Gastroesophageal sphincter (tissue), 4 donors: ENCODE measurements around the gene IQSEC1. TPM values are rescaled to one million over a fixed set of nuclear protein-coding genes. Genes with fewer than 3 reads are reported as not detected.
"Not testable (repeated sequence)": the region's sequence is repeated elsewhere in the genome, so short reads cannot be mapped to it uniquely, and the experiment has no call there.

Source experiments
- ATAC-seq: fragments of 150-250 bp; one replicate; pipeline ENCODE4 v1.9.1; 2016; ENCODE audit warnings: mild to moderate bottlenecking, moderate library complexity
- H3K27ac ChIP-seq, 4 donors: fragments of 200-600 bp; sonication (generic) in 3 of 4; 1 replicate in 3 of 4; 2 replicates in 1 of 4; pipeline ENCODE4 v1.5.1; 2016 to 2019
- H3K27me3 ChIP-seq: fragments of 200-600 bp; sonication (generic); one replicate; pipeline ENCODE4 v1.5.1; 2019
- H3K36me3 ChIP-seq, 2 donors: fragments of 200-600 bp; sonication (generic); one replicate each; pipeline ENCODE4 v1.5.1; 2019; ENCODE audit warnings: control low read depth in 1 of 2
- H3K4me1 ChIP-seq, 3 donors: fragments of 200-600 bp; sonication (generic); 1 replicate in 2 of 3; 2 replicates in 1 of 3; pipeline ENCODE4 v1.5.1; 2016 to 2019; ENCODE audit warnings: control low read depth in 2 of 3
- H3K4me3 ChIP-seq, 2 donors: fragments of 200-600 bp; sonication (generic); one replicate each; pipeline ENCODE4 v1.5.1; 2019; ENCODE audit warnings: mild to moderate bottlenecking in 1 of 2, moderate library complexity in 1 of 2
- H3K9me3 ChIP-seq, 3 donors: fragments of 200-600 bp; sonication (generic); one replicate each; pipeline ENCODE4 v1.5.1; 2017 to 2019; ENCODE audit warnings: control low read depth in 2 of 3
- EP300 ChIP-seq: sonication (generic); formaldehyde crosslinking; IDR thresholded peaks from one replicate; pipeline ENCODE4 v1.6.1; 2017; ENCODE audit warnings: antibody characterized with exemption, mild to moderate bottlenecking
- POLR2A ChIP-seq, 2 donors: fragments of 450-650 bp; IDR thresholded peaks; one replicate each; pipeline ENCODE4 v1.6.1; 2017; ENCODE audit warnings: antibody characterized with exemption in 2 of 2, mild to moderate bottlenecking in 2 of 2, moderate library complexity in 1 of 2
- POLR2AphosphoS5 ChIP-seq: sonication (generic); formaldehyde crosslinking; IDR thresholded peaks from one replicate; pipeline ENCODE4 v1.6.1; 2017; ENCODE audit warnings: antibody characterized with exemption
- WGBS, 2 donors: methylation state at CpG; one replicate each; pipeline ENCODE4 v1.1.5; 2018; ENCODE audit warnings: low coverage in 1 of 2; 5-methylcytosine and 5-hydroxymethylcytosine counted together
- small RNA-seq, 4 donors: library from RNA; depleted of rRNA; stranded (forward); fragments of <200 nt; gene quantifications; one replicate each; pipeline ENCODE3, GENCODE V24; 2016
- total RNA-seq, 4 donors: library from RNA; depleted of rRNA; stranded (reverse); fragments of >200 nt; gene quantifications; one replicate each; pipeline ENCODE4 v1.1.0, GENCODE V29; 2016
- TF ChIP-seq, protein P1 (sequence below), 4 experiments: fragments of 200-600 bp in 2 of 4; fragments of 450-650 bp in 2 of 4; sonication (generic) in 1 of 4; IDR thresholded peaks; one replicate each; pipeline ENCODE4 v1.5.1; 2017 to 2019; ENCODE audit warnings: antibody characterized with exemption in 4 of 4, mild to moderate bottlenecking in 2 of 4, moderate library complexity in 2 of 4

The IQSEC1 gene
- total RNA-seq, 4 donors from 2014 or later: 49.5 to 104 (median 61.7) TPM

DNA sequence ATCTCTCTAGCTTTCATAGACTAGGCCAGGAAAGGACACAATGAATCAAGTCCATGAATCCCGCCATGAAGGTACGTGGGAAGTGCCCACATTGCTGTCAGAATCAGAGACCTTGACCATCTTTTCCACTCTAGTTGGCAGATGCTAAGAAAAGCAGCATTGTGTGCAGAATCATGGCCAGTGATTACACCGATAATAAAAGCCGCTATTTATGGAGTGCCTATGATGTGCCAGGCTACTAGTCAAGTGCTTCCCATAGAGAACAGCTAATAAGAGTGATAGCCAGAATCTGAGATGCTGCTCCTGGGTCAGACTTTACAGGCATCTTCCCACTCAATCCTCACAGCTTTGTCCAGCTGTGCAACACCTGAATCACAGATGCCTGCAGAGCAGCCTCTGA is 218.7 kb downstream of the IQSEC1 start:
- TF ChIP-seq POLR2AphosphoS5: no peak
- no peak for TF ChIP-seq POLR2A (IDR thresholded peaks at IDR 0.05)
- TF ChIP-seq EP300: no peak
- TF ChIP-seq, protein P1, sequence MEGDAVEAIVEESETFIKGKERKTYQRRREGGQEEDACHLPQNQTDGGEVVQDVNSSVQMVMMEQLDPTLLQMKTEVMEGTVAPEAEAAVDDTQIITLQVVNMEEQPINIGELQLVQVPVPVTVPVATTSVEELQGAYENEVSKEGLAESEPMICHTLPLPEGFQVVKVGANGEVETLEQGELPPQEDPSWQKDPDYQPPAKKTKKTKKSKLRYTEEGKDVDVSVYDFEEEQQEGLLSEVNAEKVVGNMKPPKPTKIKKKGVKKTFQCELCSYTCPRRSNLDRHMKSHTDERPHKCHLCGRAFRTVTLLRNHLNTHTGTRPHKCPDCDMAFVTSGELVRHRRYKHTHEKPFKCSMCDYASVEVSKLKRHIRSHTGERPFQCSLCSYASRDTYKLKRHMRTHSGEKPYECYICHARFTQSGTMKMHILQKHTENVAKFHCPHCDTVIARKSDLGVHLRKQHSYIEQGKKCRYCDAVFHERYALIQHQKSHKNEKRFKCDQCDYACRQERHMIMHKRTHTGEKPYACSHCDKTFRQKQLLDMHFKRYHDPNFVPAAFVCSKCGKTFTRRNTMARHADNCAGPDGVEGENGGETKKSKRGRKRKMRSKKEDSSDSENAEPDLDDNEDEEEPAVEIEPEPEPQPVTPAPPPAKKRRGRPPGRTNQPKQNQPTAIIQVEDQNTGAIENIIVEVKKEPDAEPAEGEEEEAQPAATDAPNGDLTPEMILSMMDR (IDR thresholded peaks at IDR 0.05): no peak
- no peaks in the 10 kb centered on the region for H3K36me3 ChIP-seq
- no peak overlapping the region for H3K27ac ChIP-seq
- no peak overlapping the region for H3K4me3 ChIP-seq
- H3K9me3 ChIP-seq: no peaks in the 10 kb centered on the region
- WGBS, 2 donors: 70% methylated on average over 3 of the region's 4 CpGs; no CpG with 5 or more reads in 1 of the 2 donors
- no peaks in the 10 kb centered on the region for H3K27me3 ChIP-seq
- no peaks in the 10 kb centered on the region for H3K4me1 ChIP-seq
- no peak for ATAC-seq

DNA sequence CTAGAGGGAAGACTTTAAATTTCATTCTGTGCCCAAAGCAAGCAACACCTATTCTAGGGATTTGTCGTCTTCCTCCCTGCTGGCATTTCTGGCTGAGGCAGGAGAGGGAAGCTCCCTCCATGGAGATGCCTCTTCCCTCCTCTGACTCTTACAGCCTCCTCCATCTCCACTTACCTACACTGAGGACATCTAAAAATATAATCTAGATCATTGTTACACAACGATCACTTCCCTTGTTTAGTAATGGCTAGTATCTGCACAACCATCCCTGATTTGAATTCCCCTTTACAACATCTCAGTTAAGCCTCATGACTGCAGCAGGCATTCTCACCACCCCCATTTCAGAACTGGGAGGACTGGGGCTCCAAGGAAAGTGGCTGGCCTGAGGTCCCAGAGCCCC is 219.4 kb downstream of the IQSEC1 start:
- not testable (repeated sequence) for H3K27me3 ChIP-seq, ATAC-seq, H3K4me3 ChIP-seq, H3K4me1 ChIP-seq, H3K9me3 ChIP-seq, H3K27ac ChIP-seq, H3K36me3 ChIP-seq
- WGBS, 2 donors: 45 to 59% methylated on average over 1 to 2 of the region's 2 CpGs

DNA sequence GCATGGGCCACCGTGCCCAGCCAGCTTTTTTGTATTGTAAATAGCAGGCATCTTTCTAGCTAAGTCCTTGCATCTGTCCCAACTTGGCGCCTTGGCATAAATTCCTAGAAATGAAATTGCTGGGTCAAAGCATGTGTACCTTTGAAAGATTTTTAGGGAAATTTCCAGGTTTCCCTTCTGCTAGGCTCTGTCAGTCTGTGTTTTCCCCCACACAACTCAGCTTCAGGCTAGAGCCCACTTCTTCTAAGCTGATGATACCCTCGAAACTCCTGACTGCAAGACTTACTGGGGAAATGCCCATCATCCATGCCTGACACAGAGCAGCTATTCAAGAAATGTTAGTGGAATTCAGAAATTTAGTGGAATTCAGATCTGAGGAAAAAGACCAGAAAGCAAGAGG is 221.0 kb downstream of the IQSEC1 start:
- ATAC-seq: no peak
- TF ChIP-seq EP300 (no peak), POLR2A (IDR thresholded peaks at IDR 0.05) (no peak), POLR2AphosphoS5 (no peak)
- TF ChIP-seq, protein P1 (IDR thresholded peaks at IDR 0.05): no peak
- Histone ChIP-seq H3K4me3 (no peak overlapping the region), H3K27me3 (no peaks in the 10 kb centered on the region), H3K36me3 (no peaks in the 10 kb centered on the region), H3K4me1 (no peaks in the 10 kb centered on the region), H3K9me3 (no peaks in the 10 kb centered on the region), H3K27ac (no peak overlapping the region)
- 60 to 80% methylated on average over 1 of the region's 3 CpGs for WGBS, 2 donors

Small RNAs within 50 kb of the gene (small RNA-seq; reads per million reads assigned to genes)
- gene AC034198.1: 0 reads per million in 4 donors
- 0 reads per million in 4 donors for gene AC069271.1

Other genes starting within 250 kb of the IQSEC1 start
- 100 to 1,000 TPM; 679 to 924 (median 775) TPM for gene RPL32, start 231.9 kb downstream of the IQSEC1 start, total RNA-seq